Measurements from ENCODE around the gene OTX2. TPM values are rescaled to one million over a fixed set of nuclear protein-coding genes. Genes with fewer than 3 reads are reported as not detected.

Gene OTX2
- total RNA-seq, 1 donor from 2014 or later, result 0.27 TPM

DNA sequence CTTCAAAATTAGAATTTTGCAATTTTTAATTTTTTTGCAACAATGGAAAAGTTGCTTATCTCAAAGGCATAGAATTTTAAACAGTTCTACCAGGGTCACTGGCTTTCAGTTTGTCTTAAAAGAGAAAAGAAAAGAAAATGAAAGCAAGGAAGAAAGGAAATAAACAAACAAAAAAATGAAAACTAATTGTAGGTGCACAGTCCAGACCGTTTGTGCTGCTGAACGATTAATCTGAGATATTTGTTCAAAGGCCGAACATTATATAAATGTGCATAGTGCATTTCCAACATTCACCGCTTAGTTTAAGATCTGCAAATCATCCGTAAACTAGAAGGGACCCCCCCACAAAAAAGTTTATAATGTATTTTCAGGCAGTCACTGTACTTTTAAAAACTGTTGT lies 5.5 kb upstream of the OTX2 start:
- Mint-ChIP-seq H3K9me3 (no peaks in the 10 kb centered on the region), H3K36me3 (no peaks in the 10 kb centered on the region), H3K27me3 (ENCODE audit: low read depth) (peaks cover 97% of the 10 kb centered on the region), H3K27ac (no peak overlapping the region), H3K4me3 (no peak overlapping the region), H3K4me1 (peaks cover 4% of the 10 kb centered on the region)
- TF ChIP-seq, protein P1, sequence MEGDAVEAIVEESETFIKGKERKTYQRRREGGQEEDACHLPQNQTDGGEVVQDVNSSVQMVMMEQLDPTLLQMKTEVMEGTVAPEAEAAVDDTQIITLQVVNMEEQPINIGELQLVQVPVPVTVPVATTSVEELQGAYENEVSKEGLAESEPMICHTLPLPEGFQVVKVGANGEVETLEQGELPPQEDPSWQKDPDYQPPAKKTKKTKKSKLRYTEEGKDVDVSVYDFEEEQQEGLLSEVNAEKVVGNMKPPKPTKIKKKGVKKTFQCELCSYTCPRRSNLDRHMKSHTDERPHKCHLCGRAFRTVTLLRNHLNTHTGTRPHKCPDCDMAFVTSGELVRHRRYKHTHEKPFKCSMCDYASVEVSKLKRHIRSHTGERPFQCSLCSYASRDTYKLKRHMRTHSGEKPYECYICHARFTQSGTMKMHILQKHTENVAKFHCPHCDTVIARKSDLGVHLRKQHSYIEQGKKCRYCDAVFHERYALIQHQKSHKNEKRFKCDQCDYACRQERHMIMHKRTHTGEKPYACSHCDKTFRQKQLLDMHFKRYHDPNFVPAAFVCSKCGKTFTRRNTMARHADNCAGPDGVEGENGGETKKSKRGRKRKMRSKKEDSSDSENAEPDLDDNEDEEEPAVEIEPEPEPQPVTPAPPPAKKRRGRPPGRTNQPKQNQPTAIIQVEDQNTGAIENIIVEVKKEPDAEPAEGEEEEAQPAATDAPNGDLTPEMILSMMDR (IDR thresholded peaks at IDR 0.05; ENCODE audit: unreplicated experiment), result no peak
- DNase-seq (ENCODE audit: low spot score in 2 of 2, unreplicated experiment in 2 of 2), result no peak

DNA sequence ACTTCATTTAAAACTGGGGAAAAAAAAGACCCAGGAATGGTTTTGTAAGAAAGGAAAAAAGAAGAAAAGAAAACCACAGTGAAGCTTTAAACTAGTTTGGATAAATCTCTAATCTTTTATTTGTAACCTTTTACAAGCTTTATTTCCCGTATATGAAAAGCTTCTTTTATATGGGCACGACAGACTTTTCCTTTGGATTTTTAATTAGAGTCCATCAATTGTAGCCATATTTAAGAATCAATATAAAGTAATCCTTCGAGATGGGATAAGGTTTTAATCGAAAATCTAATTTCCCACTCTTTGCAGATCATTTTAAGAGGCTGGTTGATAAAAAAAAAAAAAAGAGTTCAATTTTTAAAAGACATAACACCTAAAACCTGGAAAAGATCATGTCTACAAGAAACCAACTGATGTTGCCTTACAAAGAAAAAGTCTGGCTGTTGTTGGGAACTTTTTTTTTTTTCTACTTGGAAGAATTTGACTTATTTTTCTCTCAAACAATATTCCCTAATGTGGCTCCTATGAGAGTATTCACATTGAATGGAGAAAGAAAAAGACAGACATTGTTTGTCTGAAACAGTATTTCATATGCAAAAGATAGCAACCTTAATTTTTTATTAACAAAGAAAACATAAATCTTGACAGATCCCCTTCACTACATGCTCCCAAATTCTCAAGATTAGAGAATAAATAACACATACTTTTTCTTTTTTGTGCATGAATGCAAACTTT lies 4.9 kb upstream of the OTX2 start:
- Mint-ChIP-seq H3K9me3 (no peaks in the 10 kb centered on the region), H3K27ac (no peak overlapping the region), H3K4me3 (no peak overlapping the region), H3K4me1 (peaks cover 4% of the 10 kb centered on the region), H3K36me3 (no peaks in the 10 kb centered on the region), H3K27me3 (ENCODE audit: low read depth) (peaks cover 97% of the 10 kb centered on the region)
- TF ChIP-seq, protein P1 (IDR thresholded peaks at IDR 0.05; ENCODE audit: unreplicated experiment), result no peak
- DNase-seq (ENCODE audit: low spot score in 2 of 2, unreplicated experiment in 2 of 2), result no peak

DNA sequence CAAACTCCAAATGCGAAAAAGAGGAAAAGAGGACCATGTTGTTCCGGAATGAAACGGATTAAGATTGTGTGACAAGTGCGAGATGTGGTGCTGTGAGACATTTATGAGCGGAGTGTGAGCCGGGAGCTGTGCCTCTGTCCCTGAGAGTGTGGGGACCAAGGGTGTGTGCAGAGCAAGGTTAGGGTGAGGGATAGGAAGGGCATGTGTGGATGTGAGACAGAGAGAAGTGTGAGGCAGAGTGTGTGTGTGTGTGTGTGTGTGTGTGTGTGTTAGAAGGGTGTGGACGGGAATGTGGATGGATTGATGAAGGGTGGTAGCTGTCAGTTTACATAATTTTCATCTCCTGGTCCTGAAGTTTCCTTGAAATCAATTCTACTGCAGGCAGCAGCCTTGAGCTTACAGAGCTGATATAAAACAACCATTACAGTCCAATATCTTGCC lies 4.3 kb upstream of the OTX2 start:
- no peaks in the 10 kb centered on the region for H3K9me3 Mint-ChIP-seq
- DNase-seq (ENCODE audit: low spot score in 2 of 2, unreplicated experiment in 2 of 2), result no peak
- TF ChIP-seq, protein P1 (IDR thresholded peaks at IDR 0.05; ENCODE audit: unreplicated experiment), result no peak
- H3K4me3 Mint-ChIP-seq, result no peak overlapping the region
- peaks cover 4% of the 10 kb centered on the region for H3K4me1 Mint-ChIP-seq
- H3K36me3 Mint-ChIP-seq, result no peaks in the 10 kb centered on the region
- peaks cover 97% of the 10 kb centered on the region for H3K27me3 Mint-ChIP-seq (ENCODE audit: low read depth)
- H3K27ac Mint-ChIP-seq, result no peak overlapping the region

DNA sequence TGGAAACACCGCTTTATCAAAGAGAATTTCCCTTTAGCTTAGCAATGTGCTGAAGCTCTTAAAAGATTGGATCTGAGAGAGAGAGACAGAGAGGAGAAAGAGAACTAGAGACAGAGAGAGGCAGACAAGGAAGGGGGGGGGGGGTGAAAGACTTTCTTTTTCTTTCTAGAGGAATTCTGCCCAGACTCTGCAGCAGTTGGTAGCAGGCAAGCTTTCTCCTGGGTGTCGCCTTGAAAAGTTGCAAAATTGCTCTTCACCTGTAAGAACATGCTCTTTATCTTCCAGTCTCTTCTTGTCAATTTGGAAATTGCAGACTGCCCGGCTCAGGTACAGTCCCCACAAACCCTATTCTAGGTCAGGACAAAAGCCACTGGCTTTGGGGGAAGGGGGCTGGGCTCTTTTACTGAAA lies 2.9 kb upstream of the OTX2 start:
- no peaks in the 10 kb centered on the region for H3K9me3 Mint-ChIP-seq
- H3K27me3 Mint-ChIP-seq (ENCODE audit: low read depth), result peaks cover 97% of the 10 kb centered on the region
- TF ChIP-seq, protein P1 (IDR thresholded peaks at IDR 0.05; ENCODE audit: unreplicated experiment), result no peak
- H3K36me3 Mint-ChIP-seq, result no peaks in the 10 kb centered on the region
- H3K27ac Mint-ChIP-seq, result no peak overlapping the region
- H3K4me3 Mint-ChIP-seq, result no peak overlapping the region
- no peak for DNase-seq (ENCODE audit: low spot score in 2 of 2, unreplicated experiment in 2 of 2)
- peaks cover 11% of the 10 kb centered on the region for H3K4me1 Mint-ChIP-seq

DNA sequence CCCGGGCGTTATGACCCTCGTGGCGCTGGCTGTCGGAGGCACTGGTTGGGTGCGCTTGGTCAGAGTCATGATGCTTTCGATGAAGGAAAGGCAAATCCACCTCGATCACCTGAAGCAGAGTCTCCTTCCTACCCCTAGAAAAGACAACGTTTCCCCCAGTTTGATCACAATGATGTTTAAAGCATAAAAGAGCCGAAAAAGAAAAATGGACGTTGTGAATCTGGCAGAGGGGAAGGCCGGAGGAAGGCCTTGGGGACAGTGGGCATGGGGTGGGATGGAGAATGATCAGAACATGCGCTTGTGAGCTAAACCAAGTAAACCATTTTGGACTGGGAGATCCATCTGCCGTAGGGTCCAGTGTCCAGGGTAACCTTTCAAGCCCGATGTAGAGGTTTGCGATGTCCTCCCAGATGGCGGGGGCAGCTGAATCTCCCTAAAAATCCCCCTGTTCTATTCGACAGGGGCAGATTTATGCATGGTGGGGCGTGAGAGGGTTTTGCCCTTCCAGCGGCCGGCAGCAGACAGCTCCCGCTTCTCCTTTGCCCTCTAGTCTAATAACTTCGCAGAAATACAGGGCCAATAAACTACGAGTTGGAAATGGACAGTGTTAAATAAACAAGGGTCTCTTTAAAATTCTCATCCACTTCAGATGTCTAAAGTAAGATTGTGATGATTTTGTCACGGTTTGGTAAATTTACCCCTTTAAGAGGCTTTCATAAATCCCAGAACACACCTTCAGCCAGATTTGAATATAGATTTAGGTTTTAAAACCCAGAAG lies 2.3 kb upstream of the OTX2 start:
- TF ChIP-seq, protein P1 (IDR thresholded peaks at IDR 0.05; ENCODE audit: unreplicated experiment), result no peak
- Mint-ChIP-seq H3K4me3 (no peak overlapping the region), H3K36me3 (no peaks in the 10 kb centered on the region), H3K9me3 (no peaks in the 10 kb centered on the region), H3K27me3 (ENCODE audit: low read depth) (peaks cover 97% of the 10 kb centered on the region), H3K27ac (no peak overlapping the region), H3K4me1 (peaks cover 12% of the 10 kb centered on the region)
- DNase-seq (ENCODE audit: low spot score in 2 of 2, unreplicated experiment in 2 of 2), result no peak
